Measurements from ENCODE around the gene FBXL16.

FBXL16 gene

GRCh38 chr16:667780-668518 lies 37.7 kb downstream of the FBXL16 start, which contains the start of gene RHOT2:
TSS of gene RHOT2 (plus strand) at chr16:668132. CDS start at chr16:668200, 68 bp downstream.
- H3K27ac ChIP-seq (ENCODE audit: low read length): peak within 1 kb of the TSS; percentile 78
- H3K9me3 ChIP-seq (ENCODE audit: insufficient read depth, low read length, severe bottlenecking): no peaks in the 10 kb centered on the region
- peak; percentile 94 for ATAC-seq (ENCODE audit: insufficient read depth, low read depth)
- peaks cover 40% of the 10 kb centered on the region for H3K79me2 ChIP-seq (ENCODE audit: insufficient read depth, low read length)
- H3K4me3 ChIP-seq (ENCODE audit: low read depth in 1 of 2, low read length in 2 of 2): peak within 1 kb of the TSS; percentile 96 to 97
- no peaks in the 10 kb centered on the region for H3K27me3 ChIP-seq (ENCODE audit: insufficient read depth, low read length, poor library complexity)
- H2AFZ ChIP-seq (ENCODE audit: low read depth, low read length): peak within 1 kb of the TSS; percentile 95
- TF ChIP-seq, protein P1, sequence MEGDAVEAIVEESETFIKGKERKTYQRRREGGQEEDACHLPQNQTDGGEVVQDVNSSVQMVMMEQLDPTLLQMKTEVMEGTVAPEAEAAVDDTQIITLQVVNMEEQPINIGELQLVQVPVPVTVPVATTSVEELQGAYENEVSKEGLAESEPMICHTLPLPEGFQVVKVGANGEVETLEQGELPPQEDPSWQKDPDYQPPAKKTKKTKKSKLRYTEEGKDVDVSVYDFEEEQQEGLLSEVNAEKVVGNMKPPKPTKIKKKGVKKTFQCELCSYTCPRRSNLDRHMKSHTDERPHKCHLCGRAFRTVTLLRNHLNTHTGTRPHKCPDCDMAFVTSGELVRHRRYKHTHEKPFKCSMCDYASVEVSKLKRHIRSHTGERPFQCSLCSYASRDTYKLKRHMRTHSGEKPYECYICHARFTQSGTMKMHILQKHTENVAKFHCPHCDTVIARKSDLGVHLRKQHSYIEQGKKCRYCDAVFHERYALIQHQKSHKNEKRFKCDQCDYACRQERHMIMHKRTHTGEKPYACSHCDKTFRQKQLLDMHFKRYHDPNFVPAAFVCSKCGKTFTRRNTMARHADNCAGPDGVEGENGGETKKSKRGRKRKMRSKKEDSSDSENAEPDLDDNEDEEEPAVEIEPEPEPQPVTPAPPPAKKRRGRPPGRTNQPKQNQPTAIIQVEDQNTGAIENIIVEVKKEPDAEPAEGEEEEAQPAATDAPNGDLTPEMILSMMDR (IDR thresholded peaks at IDR 0.05; ENCODE audit: borderline replicate concordance, extremely low read depth, low read length, poor library complexity, severe bottlenecking): peak; percentile 96
- no peak for TF ChIP-seq EZH2 (IDR thresholded peaks at IDR 0.05; ENCODE audit: borderline replicate concordance, low read depth, low read length, severe bottlenecking)
- H3K4me2 ChIP-seq (ENCODE audit: insufficient read depth, low read length): peak within 1 kb of the TSS; percentile 95
- peaks cover 67% of the 10 kb centered on the region for H3K36me3 ChIP-seq (ENCODE audit: insufficient read depth, low read length)
- peaks cover 37% of the 10 kb centered on the region for H4K20me1 ChIP-seq (ENCODE audit: insufficient read depth, low read length)
- DNase-seq: peak; percentile 93
- H3K4me1 ChIP-seq (ENCODE audit: insufficient read depth, low read length): peaks cover 31% of the 10 kb centered on the region
- peak within 1 kb of the TSS; percentile 99 for H3K9ac ChIP-seq (ENCODE audit: low read depth, low read length)

DNA sequence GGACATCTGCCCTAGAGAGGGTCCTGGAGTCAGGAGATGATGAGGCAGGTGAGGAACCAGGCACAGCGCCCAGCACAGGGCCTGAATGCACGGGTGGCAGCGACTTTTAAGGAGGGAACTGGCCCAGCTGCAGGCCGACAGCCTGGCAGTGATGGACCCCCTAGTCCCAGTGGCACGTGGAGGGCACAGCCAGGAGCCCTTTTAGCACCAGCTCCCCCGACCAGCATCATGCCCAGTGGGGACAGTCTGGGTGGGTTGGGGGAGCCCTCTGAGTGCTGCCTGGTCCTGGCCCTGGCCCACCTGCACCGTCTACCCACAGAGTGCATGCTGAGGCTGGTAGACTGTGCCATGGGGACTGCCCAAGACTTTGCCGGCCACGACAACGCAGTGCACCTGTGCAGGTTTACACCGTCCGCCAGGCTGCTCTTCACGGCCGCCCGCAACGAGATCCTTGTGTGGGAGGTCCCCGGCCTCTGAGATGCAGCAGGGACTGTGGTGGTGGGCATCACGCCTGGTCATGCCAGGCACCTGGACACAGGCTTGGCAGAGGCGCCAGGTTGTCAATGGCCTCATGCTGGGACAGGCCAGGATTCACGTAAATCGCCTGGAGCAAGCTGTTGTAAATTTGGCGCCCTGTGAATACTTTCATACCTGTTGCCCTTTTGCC lies 38.4 kb downstream of the FBXL16 start:
- Histone ChIP-seq H3K79me2 (ENCODE audit: insufficient read depth, low read length) (peaks cover 40% of the 10 kb centered on the region), H3K27me3 (ENCODE audit: insufficient read depth, low read length, poor library complexity) (no peaks in the 10 kb centered on the region), H3K4me2 (ENCODE audit: insufficient read depth, low read length) (peak overlapping the region; percentile 95), H2AFZ (ENCODE audit: low read depth, low read length) (peak overlapping the region; percentile 95), H3K9ac (ENCODE audit: low read depth, low read length) (peak overlapping the region; percentile 99), H3K9me3 (ENCODE audit: insufficient read depth, low read length, severe bottlenecking) (no peaks in the 10 kb centered on the region), H3K27ac (ENCODE audit: low read length) (peak overlapping the region; percentile 78), H3K4me3 (ENCODE audit: low read depth in 1 of 2, low read length in 2 of 2) (peak overlapping the region; percentile 96 to 97; a peak in 3 of 4 replicates), H3K4me1 (ENCODE audit: insufficient read depth, low read length) (peaks cover 31% of the 10 kb centered on the region), H3K36me3 (ENCODE audit: insufficient read depth, low read length) (peaks cover 67% of the 10 kb centered on the region), H4K20me1 (ENCODE audit: insufficient read depth, low read length) (peaks cover 30% of the 10 kb centered on the region)
- no peak for DNase-seq
- ATAC-seq (ENCODE audit: insufficient read depth, low read depth): no peak; the same call in 2 of the 3 replicates
- TF ChIP-seq EZH2 (IDR thresholded peaks at IDR 0.05; ENCODE audit: borderline replicate concordance, low read depth, low read length, severe bottlenecking): no peak
- TF ChIP-seq, protein P1 (IDR thresholded peaks at IDR 0.05; ENCODE audit: borderline replicate concordance, extremely low read depth, low read length, poor library complexity, severe bottlenecking): no peak

DNA sequence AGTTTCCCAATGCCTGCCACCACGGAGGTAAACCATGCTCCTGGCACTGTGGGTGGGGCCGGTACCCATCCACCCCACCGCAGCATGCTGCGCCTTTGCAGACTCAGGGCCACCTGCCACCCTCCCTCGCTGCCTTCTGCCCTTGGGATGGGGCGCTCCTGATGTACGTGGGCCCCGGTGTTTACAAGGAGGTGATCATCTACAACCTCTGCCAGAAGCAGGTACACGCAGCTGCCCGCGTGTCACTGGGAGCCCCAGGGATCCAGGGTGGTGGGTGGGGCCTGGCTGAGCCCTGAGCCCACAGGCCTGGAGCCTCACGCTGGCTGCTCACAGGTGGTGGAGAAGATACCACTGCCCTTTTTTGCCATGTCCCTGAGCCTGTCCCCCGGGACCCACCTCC lies 39.0 kb downstream of the FBXL16 start:
- H2AFZ ChIP-seq (ENCODE audit: low read depth, low read length): no peak overlapping the region
- no peaks in the 10 kb centered on the region for H3K27me3 ChIP-seq (ENCODE audit: insufficient read depth, low read length, poor library complexity)
- H4K20me1 ChIP-seq (ENCODE audit: insufficient read depth, low read length): peaks cover 25% of the 10 kb centered on the region
- peaks cover 40% of the 10 kb centered on the region for H3K79me2 ChIP-seq (ENCODE audit: insufficient read depth, low read length)
- H3K4me3 ChIP-seq (ENCODE audit: low read depth in 1 of 2, low read length in 2 of 2): no peak overlapping the region; a peak in 1 of 4 replicates
- DNase-seq (no peak), ATAC-seq (ENCODE audit: insufficient read depth, low read depth) (no peak)
- TF ChIP-seq, protein P1 (IDR thresholded peaks at IDR 0.05; ENCODE audit: borderline replicate concordance, extremely low read depth, low read length, poor library complexity, severe bottlenecking): no peak
- no peak for TF ChIP-seq EZH2 (IDR thresholded peaks at IDR 0.05; ENCODE audit: borderline replicate concordance, low read depth, low read length, severe bottlenecking)
- H3K9me3 ChIP-seq (ENCODE audit: insufficient read depth, low read length, severe bottlenecking): no peaks in the 10 kb centered on the region
- peak overlapping the region; percentile 95 for H3K4me2 ChIP-seq (ENCODE audit: insufficient read depth, low read length)
- H3K9ac ChIP-seq (ENCODE audit: low read depth, low read length): peak overlapping the region; percentile 99; the same call in 1 of the 2 replicates
- peaks cover 31% of the 10 kb centered on the region for H3K4me1 ChIP-seq (ENCODE audit: insufficient read depth, low read length)
- H3K36me3 ChIP-seq (ENCODE audit: insufficient read depth, low read length): peaks cover 65% of the 10 kb centered on the region
- H3K27ac ChIP-seq (ENCODE audit: low read length): no peak overlapping the region; the same call in 1 of the 2 replicates
